NCI-H748 treated with DMSO at 0.1 percent for 48 hours (cell line): Measurements from ENCODE around the gene CCNB2.
"Not testable (repeated sequence)": the region's sequence is repeated elsewhere in the genome, so short reads cannot be mapped to it uniquely, and the experiment has no call there.

Source experiments
- DNase-seq: peaks from one replicate; lab custom pipeline; 2025; lab: John Stamatoyannopoulos, UW

The CCNB2 gene

GRCh38 chr15:59133929-59134427 is 29.0 kb downstream of the CCNB2 start:
- DNase-seq, result no peak

DNA sequence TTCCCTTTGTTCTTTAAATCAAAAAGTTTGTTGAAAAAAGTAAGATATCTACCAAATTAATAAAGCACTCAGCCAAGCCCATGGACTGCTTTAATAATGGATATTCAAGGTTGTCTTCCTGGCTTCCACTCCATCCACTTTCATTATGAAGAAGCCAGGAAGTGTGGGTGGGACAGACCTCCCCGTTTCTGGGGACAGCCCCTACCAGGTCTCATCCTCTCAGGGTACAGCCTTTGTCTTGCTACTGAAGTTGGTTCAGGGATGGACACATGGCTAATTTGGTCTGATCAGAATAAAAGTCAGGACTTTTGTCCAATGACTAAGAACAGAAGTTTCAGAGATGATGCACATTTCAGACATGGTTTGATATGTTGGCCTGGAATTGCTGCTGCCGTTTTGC is 32.6 kb downstream of the CCNB2 start:
- no peak for DNase-seq

DNA sequence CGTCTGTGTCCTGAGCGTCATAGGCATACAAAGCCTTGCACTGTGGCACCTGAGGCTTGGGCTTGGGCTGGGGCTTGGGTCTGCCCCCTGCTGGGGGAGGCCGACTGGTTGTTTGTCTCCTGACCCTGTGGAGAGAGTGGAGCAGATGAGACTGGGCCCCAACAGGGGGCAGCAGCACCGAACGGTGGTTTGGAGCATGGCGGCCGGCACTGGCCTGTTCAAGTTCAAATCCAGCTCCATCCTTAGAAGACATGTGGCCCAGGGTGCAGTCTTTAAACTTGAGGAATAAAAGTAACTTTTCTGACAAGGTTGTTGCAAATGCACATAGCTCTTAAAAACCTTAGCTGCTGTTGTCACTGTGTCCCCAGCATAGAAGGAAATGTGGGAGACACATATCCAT is 33.3 kb downstream of the CCNB2 start:
- no peak for DNase-seq

GRCh38 chr15:59140422-59141226 is 35.7 kb downstream of the CCNB2 start:
- no peak for DNase-seq

- no peak for DNase-seq
Observed at GRCh38 chr15:59143281-59143680, 38.3 kb downstream of the CCNB2 start.

- DNase-seq, result not testable (repeated sequence)
Observed at GRCh38 chr15:59144594-59144993, 39.6 kb downstream of the CCNB2 start.

DNA sequence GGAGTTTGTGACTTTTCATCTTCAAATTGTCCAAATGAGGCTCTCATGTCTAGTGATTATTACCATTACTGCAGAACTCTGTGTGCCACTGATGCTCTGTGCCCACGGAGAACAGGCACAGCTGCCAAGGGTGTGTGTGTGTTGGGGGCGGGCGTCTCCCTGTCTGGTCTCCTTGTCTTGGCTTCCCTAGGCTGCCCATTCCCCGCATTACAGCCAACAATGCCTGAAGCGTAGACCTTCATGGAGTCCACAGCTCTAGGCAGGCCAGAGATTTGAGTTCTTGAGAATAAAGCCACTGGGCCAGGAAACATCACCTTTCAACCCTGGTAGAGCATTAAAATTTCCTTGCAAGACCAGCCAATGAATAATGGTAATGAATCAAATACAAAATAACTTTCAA is 42.7 kb downstream of the CCNB2 start:
- DNase-seq, result no peak

DNA sequence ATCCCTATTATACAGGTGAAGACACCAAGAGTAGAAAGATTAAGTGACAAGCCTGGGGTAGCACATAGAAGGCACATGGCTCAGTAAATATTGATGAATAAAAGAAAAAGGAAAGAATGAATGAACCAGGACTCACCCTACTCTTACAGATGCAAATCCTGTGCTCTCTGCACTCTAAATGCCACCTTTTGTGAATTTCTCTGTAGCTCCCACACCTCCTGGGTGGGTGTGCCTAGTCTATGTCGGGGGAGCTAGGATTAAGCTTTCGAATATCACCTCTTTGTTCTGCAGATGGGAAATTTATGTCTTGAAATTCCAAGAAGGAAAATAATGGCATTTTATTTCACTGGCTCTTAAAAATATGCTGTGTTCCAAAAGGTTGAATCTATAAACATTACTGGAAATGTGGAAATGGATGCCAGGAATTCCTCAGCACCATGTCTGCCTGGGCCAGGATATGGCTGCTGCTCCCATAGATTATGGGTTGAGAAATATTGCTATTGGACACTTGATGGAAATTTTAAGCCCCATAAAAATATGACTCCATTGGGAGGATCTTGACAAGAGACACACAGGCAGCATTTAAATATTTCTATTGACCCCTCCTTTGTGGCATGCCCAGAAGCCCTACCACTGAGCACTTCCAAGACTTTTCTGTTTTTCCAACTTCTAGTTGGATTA is 43.3 kb downstream of the CCNB2 start:
- DNase-seq, result no peak

- no peak for DNase-seq
Observed at GRCh38 chr15:59150185-59150584, 45.2 kb downstream of the CCNB2 start.

DNA sequence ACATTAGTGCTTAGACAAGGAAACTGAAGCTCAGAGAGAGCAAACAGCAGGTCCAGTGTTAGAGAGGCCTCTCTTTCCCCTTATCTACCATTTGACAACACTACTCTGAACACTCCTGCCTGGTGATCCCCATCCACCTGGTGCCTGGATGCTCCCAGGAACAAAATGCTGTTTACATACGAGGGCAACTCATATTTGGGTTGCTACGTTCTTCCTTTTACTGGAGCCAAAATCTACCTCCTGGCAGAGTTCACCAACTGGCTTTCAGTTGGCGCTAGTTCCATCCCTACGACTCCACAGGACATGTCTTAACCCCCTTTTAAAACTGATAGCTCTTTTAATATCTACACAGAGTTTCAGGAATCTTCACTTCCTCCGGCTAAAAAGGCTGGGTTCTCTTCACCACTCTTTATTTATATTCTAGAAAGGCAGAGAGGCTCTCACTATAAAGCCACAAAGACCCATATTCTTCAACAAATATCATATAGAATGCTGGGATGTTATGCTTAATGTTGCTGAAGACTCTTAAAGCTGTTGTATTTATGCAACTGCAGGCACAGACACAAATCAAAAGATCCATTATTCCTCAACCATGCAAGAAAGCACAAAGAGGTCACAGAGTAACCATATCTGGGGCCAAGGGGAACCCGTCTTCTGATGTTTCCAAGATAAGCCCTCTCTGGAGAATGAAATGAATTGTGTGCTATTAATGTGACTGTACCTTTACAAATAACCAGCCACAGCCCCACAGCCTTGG is 47.9 kb downstream of the CCNB2 start:
- DNase-seq, result no peak

DNA sequence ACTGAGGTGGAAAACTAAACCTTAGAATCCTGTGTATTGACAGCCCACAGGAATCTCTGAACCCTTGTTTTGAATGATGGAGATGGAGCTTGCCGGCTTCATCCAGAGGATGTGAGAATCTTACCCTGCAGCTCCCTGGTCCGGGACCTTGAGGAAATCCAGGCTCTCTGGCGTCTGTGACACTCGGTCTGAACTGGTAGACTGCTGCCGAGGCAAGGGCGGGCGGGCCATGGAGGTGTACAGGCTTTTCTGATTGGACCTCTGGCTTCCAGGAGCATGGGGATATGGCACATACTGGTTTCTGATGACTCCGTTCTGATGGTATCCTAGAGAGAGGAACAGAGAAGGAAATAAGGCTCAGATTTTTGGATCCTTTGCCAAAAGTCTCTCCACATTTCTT is 48.5 kb downstream of the CCNB2 start:
- DNase-seq, result no peak

GRCh38 chr15:59154243-59154642 is 49.3 kb downstream of the CCNB2 start:
- DNase-seq, result no peak

DNA sequence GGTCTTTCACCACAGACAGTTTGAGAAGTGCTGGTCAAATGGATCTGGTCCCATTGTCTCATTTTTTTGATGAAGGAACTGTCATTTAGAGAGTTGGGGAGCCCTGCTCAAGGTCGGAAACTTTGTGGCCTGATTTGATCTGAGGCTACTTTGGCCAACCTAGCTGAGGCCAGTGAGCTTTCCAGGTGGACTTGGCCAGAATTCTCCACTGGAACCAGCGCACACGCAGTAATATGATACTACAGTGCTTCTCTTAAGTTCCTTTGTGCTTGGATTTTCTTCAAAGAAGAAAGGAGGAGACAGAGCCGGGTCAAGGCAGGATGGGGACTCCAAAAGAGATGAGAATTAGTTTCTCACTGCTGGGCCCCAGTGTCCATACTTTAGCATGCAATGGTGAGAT is 50.5 kb downstream of the CCNB2 start:
- no peak for DNase-seq

DNA sequence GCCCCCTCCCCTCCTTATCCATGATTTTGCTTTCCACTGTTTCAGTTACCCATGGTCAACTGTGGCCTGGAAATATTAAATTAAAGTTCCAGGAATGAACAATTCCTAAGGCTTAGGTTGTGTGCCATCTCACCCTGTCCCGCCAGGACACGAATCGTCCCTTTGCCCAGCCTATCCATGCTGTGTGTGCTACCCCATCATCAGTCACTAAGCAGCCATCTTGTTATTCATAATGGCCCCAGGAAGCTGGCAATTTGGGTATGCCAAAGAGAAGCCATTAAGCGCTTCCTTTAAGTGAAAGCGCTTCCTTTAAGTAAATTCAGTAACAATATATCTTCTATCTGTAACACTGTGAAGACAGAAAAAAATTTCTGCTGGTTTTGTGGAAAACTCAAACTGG is 52.5 kb downstream of the CCNB2 start:
- no peak for DNase-seq

DNA sequence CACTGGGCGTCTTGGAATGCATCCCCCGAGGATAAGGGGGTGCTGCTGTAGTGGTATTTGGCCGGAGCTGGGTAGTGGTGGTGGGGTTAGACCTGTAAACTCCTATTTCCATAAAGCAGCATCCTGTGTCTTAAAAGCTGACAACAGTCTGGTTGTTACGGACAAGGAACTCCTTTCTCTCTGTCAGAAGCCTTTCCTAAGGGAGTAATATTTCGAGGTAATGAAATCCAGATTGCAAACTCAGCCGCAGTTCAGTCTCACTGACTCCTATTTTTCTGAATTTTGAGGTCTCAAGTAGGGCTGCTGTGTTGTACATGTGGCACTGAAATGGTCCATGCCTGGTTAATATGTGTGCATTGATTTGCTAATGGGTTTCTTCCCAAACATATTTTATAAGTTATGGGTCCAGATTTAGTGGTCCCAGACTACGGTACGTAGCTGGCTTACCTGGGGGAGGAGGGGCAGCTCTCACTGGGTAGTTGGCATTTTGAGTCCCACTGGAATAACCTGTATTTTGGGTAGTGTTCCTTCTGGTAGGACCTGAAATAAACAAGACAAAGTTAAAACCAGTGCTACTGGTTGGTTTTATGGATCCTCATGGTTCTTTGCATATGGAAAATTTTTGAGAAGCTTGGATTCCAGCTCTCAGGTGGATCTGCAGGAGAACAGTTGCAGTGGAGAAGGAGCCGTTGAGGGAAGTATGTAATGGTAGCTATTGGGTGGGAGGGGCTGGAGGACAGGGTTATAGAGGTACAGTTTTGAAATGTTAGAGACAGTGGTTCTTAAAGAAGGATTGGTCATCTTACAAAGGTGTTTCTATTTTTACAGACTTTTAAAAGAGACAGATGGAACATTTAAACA is 53.1 kb downstream of the CCNB2 start:
- no peak for DNase-seq

DNA sequence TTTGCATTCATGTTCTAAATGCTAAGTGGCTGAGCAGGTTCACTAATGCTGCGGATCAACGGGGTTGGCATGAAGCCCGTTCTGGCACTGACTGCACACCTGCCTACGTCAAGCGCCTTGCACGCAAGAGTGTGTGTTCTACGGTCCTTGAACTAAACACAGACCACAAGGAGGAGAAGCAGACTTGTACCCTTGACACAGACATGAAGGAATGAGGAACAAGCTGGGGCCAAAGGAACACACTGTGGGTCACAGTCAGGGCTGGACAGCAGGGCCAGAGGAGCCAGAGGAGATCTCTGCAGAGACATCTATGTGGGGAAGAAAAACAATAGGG is 53.7 kb downstream of the CCNB2 start:
- DNase-seq, result no peak

DNA sequence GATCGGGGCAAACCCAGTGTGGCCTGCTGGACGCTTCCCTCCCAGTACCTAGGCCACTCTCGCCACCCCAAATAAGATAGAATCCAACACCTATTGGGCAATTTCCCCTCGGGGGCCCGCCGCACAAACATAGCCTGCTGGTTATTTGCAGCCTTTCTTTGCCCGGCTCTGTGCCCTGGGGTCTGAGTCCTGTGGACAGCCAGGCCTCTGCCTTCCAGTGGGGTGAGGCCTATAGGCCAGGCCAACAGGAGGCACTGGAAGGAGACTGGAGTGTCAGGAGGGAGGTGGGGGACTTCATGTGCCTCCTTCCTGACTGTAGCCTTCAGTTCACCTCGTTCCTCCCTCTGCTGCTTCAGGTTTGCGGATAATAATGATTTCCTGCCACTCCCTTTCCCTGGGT is 54.3 kb downstream of the CCNB2 start:
- no peak for DNase-seq

DNA sequence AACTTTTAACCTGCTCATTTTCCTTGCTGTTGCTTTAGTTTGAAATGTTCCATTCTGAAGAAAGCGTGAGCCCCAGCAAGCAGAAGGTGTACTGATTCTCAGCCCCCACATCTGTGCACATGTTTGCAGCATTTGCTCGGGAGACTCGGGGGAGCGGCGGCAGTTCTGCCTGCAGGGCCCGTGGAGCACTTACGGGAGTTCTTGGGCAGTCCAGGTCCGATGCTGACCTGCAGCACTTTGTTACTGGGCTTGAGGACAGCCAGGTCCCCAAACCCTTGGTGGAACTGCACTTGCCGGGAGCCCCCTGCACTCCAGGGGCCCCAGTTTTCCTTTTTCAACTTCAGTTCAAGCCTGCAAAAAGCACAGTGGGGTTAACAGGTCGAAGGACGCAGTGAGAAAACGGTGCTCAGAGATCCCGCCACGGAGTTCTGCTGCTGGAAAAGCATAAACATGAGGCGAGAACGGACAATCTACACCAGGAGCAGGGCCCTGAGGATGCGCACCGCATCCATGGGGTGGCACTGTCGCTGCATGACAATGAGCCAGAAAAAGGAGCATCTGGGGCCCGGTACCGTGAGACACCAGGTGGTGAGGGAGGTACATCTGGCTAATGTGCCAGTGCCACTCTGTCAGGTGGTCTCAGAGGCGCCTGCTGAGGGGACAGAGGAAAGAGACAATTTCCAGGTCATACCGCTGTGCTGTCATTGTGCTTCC is 56.1 kb downstream of the CCNB2 start:
- peak; percentile 64 for DNase-seq

GRCh38 chr15:59162080-59162479 is 57.1 kb downstream of the CCNB2 start:
- not testable (repeated sequence) for DNase-seq

DNA sequence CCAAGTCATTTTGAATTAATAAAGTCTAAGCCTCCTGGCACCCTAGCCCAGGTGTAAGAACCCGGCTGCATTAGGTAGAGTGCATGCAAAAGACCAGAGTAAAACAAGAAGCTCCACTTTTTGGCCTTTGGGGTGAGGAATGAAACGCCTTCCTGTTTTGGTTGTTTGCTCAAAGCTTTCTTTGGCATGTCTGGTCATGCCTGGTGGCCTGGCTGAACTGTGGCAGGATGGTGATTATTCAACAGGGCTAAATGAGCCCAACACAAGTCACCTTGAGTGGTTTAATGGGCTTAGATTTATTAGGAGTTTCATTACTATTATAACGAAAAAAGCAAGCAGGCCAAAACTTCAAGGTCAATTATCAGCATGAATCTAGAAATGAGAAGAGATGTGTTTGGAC is 60.8 kb downstream of the CCNB2 start:
- no peak for DNase-seq

DNA sequence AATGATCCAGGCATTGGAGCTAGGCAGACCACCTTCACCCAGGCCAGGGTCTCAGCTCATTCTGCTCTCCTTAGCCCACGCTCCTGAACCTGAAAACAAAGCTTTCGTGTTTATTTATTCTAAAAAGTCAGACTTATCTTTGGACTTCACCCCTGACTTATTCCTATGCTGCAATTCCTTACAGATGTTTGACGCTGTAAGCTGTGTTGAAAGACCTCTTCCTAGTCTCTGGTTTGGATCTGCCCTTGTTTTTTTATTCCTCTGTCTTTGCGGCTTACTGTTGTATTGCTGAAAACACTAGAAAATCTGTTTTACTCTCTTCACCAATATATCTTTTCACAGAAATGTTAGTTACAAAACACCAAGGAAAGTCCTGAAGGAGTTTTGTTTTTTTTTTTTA is 61.2 kb downstream of the CCNB2 start:
- DNase-seq, result no peak
